Right lung (tissue), 5 donors: ENCODE measurements around the gene SCAF8. TPM values are rescaled to one million over a fixed set of nuclear protein-coding genes. Genes with fewer than 3 reads are reported as not detected.
"Not testable (repeated sequence)": the region's sequence is repeated elsewhere in the genome, so short reads cannot be mapped to it uniquely, and the experiment has no call there.

Experiments
- DNase-seq, 2 donors: peaks; one replicate each; pipeline ENCODE4 v3.0.0-alpha.2; 2013
- polyA plus RNA-seq, 5 donors: library from polyadenylated mRNA; unstranded; fragments of 120-200 nt; gene quantifications; one replicate each; pipeline versions ENCODE4 v1.2.1 to v1.2.3, GENCODE V29; 2013; ENCODE audit warnings: inconsistent platforms in 1 of 5, low replicate concordance in 1 of 5; ENCODE audit not compliant: insufficient read length in 5 of 5, insufficient read depth in 1 of 5

SCAF8 gene
- polyA plus RNA-seq, 5 donors: 41.9 to 55.0 (median 53.2) TPM

DNA sequence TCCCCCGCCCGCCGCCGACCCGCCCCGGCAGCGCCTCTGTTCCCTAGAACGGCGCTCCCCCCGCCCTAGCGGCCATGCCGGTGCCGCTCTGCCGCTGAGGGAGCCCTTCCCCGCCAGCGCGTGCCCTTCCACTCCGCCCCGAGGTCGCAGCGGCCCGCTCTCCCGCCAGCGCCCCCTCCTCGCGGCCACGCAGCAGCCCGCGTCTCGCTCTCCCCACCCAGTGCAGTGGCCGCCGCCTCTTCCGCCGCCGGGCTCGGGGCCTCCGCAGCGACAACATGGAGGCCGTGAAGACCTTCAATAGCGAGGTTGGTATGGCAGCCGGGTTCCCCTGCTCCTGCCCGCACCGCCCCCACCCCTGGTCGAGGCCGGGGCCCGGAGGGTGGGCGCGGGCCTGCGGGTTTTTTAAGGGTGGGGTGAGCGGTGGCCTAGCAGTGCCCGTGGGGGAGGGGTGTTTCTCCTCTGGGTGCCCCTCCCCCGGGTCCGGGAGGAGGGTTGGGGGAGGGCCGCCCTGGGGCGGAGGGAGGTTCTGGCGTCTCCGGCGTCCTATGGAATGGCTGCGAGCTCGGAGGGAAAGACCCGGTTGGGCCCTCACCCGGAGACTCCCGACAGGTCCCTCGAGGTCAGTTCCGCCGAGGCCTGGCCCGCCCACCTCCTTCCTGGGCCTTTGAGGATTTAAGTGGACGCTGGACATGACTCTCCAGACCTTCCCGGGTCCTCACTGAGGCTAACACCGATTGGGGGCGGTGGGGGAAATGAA is 588 bp downstream of the SCAF8 start:
- DNase-seq: peak; percentile 96

DNA sequence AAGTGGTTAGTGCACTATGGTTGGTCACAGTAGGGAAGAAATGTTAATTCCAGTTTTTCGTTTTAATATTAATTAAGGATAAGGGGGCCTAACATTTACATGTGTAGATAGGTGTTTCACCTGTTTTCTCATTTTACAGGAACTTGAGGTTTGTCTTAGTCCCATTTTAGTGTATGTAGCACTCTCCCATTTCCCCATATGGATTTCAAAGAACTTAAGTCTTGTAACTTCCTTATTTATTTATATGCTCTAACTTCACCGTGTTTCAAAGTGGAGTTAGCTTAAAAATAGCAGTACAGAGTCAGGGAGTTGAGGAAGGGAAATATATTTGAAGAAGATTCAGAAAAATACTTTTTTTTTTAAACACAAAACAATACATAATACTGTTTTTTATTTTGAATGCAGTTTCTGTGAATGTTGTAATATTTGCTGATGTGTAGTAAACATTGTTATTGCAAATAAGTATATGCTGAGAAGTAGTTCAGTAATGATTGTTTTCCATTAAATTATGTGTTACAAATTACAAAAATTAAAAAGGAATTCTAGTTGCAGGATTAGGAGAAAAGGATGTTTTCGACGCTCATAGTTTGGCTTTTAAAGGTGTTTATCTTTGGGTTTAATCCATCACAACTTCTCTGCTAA is 3.5 kb downstream of the SCAF8 start:
- DNase-seq: no peak

DNA sequence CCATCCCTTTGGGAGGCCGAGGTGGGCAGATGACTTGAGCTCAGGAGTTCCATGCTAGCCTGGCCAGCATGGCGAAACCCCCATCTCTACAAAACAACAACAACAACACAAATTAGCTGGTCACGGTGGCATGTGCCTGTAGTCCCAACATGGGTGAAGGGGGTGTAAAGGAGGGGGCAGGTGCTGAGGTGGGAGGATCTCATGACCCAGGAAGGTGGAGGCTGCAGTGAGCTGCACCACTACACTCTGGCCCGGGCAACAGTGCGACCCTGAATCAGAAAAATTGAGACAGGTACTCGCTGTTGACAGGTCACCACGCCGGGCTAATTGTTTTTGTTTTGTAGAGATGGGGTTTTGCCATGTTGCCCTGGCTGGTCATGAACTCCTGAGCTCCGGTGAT is 4.2 kb downstream of the SCAF8 start:
- no peak for DNase-seq

- no peak for DNase-seq
Observed at GRCh38 chr6:154738551-154738961, 5.3 kb downstream of the SCAF8 start.

DNA sequence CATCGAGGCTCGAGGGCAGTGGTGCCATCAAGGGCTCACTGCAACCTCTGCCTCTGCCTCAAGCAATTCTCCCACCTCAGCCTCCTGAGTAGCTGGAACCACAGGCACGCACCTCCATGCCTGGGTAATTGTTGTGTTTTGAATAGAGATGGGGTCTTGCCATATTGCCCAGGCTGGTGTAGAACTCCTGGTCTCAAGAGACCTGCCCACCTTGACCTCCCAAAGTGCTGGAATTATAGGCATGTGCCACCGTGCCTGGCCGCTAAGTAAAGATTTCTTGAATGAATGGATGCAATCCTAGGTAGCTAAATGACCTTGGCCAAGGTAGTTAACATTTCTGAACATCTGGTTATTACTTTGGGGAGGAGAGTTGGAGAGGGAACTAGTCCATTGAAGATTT is 7.4 kb downstream of the SCAF8 start:
- DNase-seq: no peak

- DNase-seq: no peak
Observed at GRCh38 chr6:154742891-154743290, 9.7 kb downstream of the SCAF8 start.

DNA sequence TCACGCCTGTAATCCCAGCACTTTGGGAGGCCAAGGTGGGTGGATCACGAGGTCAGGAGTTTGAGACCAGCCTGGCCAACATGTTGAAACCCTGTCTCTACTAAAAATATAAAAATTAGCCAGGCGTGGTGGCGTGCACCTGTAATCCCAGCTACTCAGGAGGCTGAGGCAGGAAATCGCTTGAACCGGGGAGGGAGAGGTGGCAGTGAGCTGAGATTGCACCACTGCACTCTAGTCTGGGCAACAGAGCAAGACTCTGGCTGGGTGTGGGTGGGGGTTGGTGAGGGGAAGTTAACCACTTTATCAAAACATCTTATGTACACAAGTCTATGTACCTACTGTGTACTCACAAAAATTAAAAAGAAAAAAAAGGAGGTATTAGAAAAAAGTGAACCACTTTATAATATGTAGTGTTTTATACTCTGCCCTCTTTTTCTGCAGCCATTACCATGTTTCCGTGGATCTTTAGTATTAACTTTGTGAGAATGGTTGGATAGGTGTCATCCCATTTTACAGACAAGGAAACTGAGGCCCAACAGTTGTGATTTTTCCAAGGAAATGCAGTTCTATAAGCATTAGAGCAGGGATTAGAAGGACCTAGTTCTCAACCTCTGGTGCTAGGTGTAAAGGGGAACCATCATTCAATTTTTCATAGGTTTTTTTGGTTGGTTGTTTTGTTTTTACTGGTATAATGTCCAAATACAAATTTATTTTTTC is 11.0 kb downstream of the SCAF8 start:
- DNase-seq: not testable (repeated sequence)

DNA sequence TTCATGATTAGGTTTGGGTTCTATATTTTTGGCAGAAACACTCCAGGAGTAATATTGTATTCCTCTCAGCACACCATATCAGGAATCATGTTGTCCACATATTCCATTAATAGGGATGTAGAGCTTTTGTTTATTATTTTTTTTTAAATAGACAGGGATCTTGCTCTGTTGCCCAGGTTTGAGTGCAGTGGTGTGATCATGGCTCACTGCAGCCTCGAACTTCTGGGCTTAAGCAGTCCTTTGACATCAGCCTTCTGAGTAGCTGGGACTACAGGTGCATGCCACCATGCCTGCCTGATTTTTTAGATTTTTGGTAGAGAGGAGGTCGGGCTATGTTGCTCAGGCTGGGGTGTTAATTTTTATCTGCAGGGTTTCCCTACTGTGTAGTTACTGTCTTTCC is 12.0 kb downstream of the SCAF8 start:
- no peak for DNase-seq

DNA sequence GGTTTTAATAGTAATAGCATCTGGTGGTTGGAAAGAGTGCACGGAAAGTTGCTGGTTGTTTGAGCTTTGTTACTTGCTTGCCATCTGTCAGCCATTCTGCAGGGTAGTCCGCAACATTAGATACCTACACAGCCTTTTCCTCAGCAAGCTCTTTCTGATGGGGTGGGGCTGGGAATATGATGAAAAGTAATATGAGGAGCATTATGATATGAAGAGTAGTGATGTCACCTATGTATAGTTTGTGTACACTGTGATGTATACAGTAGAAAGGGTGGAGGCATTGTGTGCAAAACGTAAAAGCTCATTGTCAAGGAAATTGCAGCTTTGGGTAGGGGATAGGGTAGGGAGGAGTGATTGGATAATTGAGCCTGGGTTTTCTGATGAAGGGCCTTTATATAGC is 16.1 kb downstream of the SCAF8 start:
- no peak for DNase-seq

GRCh38 chr6:154751011-154751800 is 18.0 kb downstream of the SCAF8 start:
- no peak for DNase-seq

DNA sequence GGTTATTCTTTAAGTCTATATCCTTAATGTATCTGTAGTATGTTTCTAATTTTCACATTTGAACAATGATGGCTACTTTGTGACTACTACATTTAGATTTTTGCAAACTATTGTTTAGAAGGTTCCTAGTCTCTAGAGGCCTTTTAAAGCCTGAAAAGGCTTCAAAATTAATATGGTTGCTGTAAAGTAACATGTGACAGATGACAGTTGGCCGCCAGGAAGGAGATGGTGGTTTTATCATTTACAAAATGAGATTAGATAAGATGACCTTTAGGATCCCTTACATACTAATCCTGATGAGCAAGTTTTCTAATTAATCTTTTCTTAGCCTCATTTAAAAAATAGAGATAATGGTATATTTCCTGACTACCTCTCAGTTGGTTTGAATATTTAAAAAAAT is 18.8 kb downstream of the SCAF8 start:
- no peak for DNase-seq

DNA sequence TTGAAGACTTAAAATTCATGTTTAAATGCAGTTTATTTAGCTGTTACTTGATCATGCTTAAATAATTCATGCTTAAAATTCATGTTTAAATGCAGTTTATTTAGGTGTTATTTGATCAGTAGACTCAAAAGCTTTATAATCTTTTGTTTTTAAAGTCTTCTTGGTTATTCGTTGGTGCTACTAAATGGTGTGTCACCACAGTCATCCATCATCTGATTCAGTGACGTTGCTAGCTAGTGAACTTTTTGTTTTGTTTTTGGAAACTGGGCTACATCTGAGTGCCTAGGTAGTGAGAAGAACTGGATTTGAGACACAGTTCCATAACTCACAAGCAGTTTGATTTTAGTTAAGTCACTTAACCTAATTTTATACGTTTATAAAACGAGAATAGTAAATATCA is 20.9 kb downstream of the SCAF8 start:
- DNase-seq: no peak

DNA sequence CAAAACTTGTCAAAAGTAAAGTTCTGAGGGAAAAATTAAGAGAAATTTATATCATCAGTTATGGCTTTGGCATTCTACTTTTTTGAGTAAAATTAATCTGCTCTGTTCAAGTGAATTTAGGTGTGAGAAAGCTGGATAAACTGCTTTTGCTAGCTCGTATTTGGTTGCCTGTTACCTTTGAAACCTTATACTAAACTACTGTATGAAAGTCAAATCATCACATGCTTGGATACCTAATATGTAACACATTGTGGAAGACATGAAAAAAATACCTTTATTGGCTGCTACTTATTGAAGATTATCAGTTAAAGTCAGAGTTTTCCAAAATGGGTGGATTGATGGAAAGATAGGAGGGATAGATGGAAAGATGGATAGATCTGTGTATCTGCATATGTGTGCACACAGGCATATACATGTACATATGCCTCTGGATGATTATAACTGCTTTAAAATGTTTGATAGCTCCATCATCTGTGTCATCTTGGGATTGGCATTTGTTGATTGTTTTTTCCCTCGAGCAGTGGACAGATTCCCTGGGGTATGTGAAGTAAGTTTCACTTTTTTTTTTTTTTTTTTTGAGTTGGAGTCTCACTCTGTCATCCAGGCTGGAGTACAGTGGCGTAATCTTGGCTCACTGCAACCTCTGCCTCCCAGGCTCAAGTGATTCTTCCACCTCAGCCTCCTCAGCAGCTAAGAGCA is 24.3 kb downstream of the SCAF8 start:
- no peak for DNase-seq

DNA sequence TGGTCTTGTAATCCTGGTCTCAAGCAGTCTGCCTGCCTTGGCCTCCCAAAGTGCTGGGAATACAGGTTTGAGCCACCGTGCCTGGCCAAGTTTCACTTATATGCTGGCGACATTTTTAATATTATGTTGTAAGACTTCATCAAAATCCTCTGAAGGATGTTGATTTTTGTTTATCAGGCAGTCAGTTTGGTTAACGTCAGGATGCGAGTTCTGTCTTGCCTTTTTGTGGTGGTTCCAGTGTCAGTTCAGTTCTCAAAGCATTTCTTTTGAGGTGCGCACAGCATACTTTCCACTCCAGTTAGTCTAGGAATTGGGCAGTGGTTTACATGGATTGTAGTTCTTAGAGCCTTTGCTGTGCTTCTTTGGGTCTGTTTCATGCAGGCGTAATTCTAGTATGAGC is 24.9 kb downstream of the SCAF8 start:
- DNase-seq: no peak

DNA sequence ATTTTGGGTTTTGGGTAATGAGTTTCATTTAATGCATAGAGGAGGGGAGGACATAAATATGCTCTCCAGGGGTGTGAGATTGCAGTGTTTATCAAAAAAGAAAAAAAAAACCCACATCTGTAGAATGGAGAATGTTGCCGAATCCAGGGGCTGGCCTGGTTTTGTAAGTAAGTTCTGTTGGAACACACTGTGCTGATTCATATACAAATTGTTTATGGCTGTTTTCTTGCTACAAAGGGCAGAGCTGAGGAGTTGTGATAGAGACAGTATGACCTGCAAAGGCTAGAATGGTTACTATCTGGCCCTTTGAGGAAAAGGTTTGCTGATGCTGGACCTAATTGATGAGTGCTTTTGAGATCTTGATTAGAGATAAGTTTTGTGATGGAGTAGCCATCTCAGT is 30.4 kb downstream of the SCAF8 start:
- no peak for DNase-seq

DNA sequence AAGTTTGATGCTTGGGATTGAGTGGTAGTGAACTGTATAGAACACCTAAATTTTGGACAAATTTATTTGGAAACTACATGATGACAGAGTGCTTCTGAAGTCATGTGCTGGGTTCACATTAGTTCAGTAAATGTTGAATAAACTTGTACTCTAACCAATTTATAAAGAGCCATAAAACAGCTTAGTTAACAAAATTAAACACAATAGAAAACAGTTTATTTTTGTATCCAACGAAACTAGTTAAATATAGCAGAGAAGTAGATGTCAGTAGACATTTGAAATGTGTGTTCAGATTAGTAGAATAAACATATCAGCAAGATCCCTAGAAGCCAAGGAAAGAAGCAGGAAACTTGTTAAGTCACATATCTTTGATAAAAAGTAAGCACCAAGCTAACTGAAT is 32.1 kb downstream of the SCAF8 start:
- no peak for DNase-seq

- DNase-seq: no peak
Observed at GRCh38 chr6:154766288-154766687, 33.1 kb downstream of the SCAF8 start.

GRCh38 chr6:154767003-154767723 is 33.9 kb downstream of the SCAF8 start:
- DNase-seq: no peak

DNA sequence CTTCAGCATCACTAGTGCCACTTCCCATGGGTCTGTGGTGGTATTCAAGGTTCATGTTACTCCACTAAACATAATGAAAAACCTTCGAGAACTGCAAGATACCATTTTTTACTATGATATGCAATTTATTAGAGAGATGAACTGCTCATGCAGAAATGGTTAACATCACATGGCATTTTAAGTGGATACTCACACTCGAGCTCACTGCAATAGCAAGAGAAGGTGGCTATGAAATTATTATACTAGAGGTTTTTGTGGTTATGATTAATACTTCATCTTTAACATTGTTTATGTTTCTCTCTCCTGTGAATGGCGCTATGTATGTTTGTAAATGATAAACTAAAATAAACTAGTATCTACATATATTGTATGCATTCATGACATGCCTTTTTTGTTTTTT is 35.1 kb downstream of the SCAF8 start:
- no peak for DNase-seq

- no peak for DNase-seq
Observed at GRCh38 chr6:154773610-154774089, 40.4 kb downstream of the SCAF8 start.

DNA sequence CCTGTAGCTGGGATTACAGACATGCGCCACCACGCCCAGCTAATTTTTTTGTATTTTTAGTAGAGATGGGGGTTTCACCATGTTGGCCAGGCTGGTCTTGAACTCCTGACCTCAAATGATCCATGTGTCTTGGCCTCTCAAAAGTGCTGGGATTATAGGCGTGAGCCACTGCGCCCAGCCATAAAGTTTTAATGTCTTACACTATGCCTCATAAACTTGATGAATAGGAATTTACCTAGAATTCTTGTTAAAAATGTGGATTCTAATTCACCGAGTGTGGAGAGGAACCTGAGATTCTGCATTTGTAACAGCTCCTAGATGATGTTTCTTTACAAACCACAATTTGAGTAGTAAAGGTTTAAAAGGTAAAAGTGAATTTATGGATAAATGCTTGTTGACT is 45.9 kb downstream of the SCAF8 start:
- not testable (repeated sequence) for DNase-seq
